Esophagus muscularis mucosa (tissue), 4 donors: ENCODE results near the gene PEAR1.

Source experiments
- EP300 ChIP-seq: sonication (generic); formaldehyde crosslinking; IDR thresholded peaks from one replicate; pipeline ENCODE4 v1.6.1; 2017; ENCODE audit warnings: antibody characterized with exemption
- POLR2A ChIP-seq: fragments of 450-650 bp; IDR thresholded peaks from one replicate; pipeline ENCODE4 v1.6.1; 2017; ENCODE audit warnings: antibody characterized with exemption, moderate library complexity, mild to moderate bottlenecking, low read depth
- POLR2AphosphoS5 ChIP-seq, 2 donors: sonication (generic); formaldehyde crosslinking; IDR thresholded peaks; one replicate each; pipeline ENCODE4 v1.6.1; 2017; ENCODE audit warnings: antibody characterized with exemption in 2 of 2
- TF ChIP-seq, protein P1 (sequence below), 3 experiments: fragments of 200-600 bp in 2 of 3; fragments of 450-650 bp in 1 of 3; sonication (generic) in 2 of 3; IDR thresholded peaks; one replicate each; pipeline ENCODE4 v1.5.1; 2017 to 2019; ENCODE audit warnings: antibody characterized with exemption in 3 of 3, mild to moderate bottlenecking in 2 of 3, moderate library complexity in 1 of 3

DNA sequence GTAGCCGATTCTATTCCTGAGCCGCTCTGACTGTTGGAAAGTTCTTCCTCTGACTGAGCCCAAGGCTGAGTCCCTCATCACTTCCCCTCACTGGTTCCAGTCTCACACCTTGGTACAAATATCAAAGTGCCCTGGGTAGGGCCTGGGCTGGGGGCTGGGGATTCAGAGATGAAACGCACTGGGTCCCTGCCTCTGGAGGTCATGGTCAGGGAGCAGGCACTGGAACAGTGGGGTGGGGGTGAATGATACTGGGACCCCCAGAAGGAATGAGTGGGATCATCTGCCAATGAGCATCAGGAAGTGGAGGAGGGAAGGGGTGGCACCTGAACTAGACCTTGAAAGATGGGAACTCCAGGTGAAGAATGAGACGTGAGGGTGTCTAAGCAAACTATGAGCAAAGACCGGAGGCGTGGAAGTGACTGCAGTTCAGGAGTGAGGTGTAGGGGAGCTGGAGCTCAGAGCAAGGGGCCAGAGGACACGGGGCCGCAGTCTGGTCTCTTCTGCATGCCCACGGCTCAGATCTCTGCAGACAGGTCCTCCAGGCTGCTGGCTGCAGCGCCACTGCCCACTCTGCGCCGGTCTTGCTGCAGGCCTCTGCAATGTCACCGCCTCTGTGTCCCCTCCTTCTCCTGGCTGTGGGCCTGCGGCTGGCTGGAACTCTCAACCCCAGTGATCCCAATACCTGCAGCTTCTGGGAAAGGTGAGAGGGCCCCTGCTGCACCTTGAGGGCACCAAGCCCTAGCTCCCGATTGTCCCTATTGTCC, 10.0 kb downstream of the PEAR1 start:
- TF ChIP-seq, protein P1, sequence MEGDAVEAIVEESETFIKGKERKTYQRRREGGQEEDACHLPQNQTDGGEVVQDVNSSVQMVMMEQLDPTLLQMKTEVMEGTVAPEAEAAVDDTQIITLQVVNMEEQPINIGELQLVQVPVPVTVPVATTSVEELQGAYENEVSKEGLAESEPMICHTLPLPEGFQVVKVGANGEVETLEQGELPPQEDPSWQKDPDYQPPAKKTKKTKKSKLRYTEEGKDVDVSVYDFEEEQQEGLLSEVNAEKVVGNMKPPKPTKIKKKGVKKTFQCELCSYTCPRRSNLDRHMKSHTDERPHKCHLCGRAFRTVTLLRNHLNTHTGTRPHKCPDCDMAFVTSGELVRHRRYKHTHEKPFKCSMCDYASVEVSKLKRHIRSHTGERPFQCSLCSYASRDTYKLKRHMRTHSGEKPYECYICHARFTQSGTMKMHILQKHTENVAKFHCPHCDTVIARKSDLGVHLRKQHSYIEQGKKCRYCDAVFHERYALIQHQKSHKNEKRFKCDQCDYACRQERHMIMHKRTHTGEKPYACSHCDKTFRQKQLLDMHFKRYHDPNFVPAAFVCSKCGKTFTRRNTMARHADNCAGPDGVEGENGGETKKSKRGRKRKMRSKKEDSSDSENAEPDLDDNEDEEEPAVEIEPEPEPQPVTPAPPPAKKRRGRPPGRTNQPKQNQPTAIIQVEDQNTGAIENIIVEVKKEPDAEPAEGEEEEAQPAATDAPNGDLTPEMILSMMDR (IDR thresholded peaks at IDR 0.05) = no peak
- TF ChIP-seq POLR2A (no peak), POLR2AphosphoS5 (IDR thresholded peaks at IDR 0.05) (no peak), EP300 (no peak)
